ENCODE results near the gene SLC16A2.

SLC16A2 gene

DNA sequence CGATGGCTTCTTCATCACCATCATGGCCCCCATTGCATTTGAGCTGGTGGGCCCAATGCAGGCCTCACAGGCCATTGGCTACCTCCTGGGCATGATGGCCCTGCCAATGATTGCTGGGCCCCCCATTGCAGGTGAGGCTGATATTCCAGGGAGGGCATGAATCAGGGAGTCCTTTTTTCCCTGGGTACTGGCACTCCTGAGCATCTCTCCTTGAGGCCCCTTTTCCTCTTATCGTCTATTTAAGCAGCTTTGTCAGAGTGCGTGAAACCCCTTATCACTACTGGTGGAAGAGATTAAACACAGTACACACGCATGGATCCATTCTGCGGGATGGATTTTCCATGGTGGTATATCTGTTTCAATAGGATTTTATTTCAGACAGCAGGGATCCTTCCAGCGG, 108.0 kb downstream of the SLC16A2 start:
- H2BK12ac ChIP-seq (ENCODE audit: low read length in 2 of 2): no peak overlapping the region
- H3K27me3 ChIP-seq (ENCODE audit: control insufficient read depth in 1 of 2, insufficient read depth in 1 of 2, low read length in 2 of 2): peaks cover 0 to 21% of the 10 kb centered on the region in 2 experiments
- no peak overlapping the region for H4K91ac ChIP-seq (ENCODE audit: low read length)
- H2BK120ac ChIP-seq (ENCODE audit: low read depth, low read length): no peak overlapping the region
- no peak overlapping the region for H3K18ac ChIP-seq (ENCODE audit: low read depth in 1 of 2, low read length in 2 of 2)
- H3K4ac ChIP-seq (ENCODE audit: low read depth in 1 of 2, low read length in 2 of 2): no peak overlapping the region
- WGBS: 100% methylated on average over 2 of the region's 6 CpGs
- no peak for DNase-seq
- no peaks in the 10 kb centered on the region for H3K4me1 ChIP-seq (ENCODE audit: control insufficient read depth, insufficient read depth, low read depth, low read length)
- H3K4me3 ChIP-seq (ENCODE audit: insufficient read depth in 1 of 2, low read depth in 1 of 2, low read length in 2 of 2): no peak overlapping the region
- no peak overlapping the region for H3K27ac ChIP-seq (ENCODE audit: low read length, poor library complexity, severe bottlenecking)
- no peak overlapping the region for H4K8ac ChIP-seq (ENCODE audit: low read length)
- H3K4me2 ChIP-seq (ENCODE audit: low read length, poor library complexity, severe bottlenecking): no peak overlapping the region
- H2AK5ac ChIP-seq (ENCODE audit: low read length, severe bottlenecking): no peak overlapping the region
- H3K14ac ChIP-seq (ENCODE audit: low read length in 2 of 2): no peak overlapping the region
- no peaks in the 10 kb centered on the region for H3K9me3 ChIP-seq (ENCODE audit: control insufficient read depth, low read length)
- H2AFZ ChIP-seq (ENCODE audit: low read depth, low read length): no peak overlapping the region
- no peak overlapping the region for H2BK5ac ChIP-seq (ENCODE audit: low read depth, low read length, poor library complexity, severe bottlenecking)
- H2BK15ac ChIP-seq (ENCODE audit: low read depth, poor library complexity, severe bottlenecking): no peak overlapping the region
- no peaks in the 10 kb centered on the region for H3K79me1 ChIP-seq (replicated peaks; ENCODE audit: low read length, poor library complexity, severe bottlenecking)
- peaks cover 11 to 23% of the 10 kb centered on the region in 2 experiments for H3K36me3 ChIP-seq (ENCODE audit: control insufficient read depth in 1 of 2, insufficient read depth in 2 of 2, low read depth in 1 of 2, low read length in 2 of 2)
- H3K9ac ChIP-seq (ENCODE audit: low read length): no peak overlapping the region
- H3K23ac ChIP-seq (ENCODE audit: low read length in 2 of 2): no peak overlapping the region

DNA sequence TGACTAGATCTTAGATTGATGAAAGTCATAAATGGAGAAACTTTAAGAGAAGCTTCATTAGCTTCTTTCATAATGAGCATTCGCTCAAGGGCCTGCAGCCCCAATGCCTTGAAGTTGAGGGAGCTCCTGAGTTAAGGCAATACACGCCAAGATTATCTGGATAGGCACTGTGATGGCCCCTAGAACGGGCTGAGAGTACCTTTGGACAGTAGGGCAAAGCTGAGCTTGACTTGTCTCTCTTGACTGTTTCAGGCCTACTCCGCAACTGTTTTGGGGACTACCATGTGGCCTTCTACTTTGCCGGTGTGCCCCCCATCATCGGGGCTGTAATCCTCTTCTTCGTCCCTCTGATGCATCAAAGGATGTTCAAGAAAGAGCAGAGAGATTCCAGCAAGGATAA, 109.8 kb downstream of the SLC16A2 start:
- Histone ChIP-seq H3K36me3 (ENCODE audit: control insufficient read depth in 1 of 2, insufficient read depth in 2 of 2, low read depth in 1 of 2, low read length in 2 of 2) (peaks cover 8 to 23% of the 10 kb centered on the region in 2 experiments), H3K27ac (ENCODE audit: low read length, poor library complexity, severe bottlenecking) (no peak overlapping the region), H3K4me2 (ENCODE audit: low read length, poor library complexity, severe bottlenecking) (no peak overlapping the region), H2BK5ac (ENCODE audit: low read depth, low read length, poor library complexity, severe bottlenecking) (no peak overlapping the region), H2BK12ac (ENCODE audit: low read length in 2 of 2) (no peak overlapping the region), H4K91ac (ENCODE audit: low read length) (no peak overlapping the region), H3K4ac (ENCODE audit: low read depth in 1 of 2, low read length in 2 of 2) (no peak overlapping the region), H3K9me3 (ENCODE audit: control insufficient read depth, low read length) (no peaks in the 10 kb centered on the region), H4K8ac (ENCODE audit: low read length) (no peak overlapping the region), H3K14ac (ENCODE audit: low read length in 2 of 2) (no peak overlapping the region), H3K4me3 (ENCODE audit: insufficient read depth in 1 of 2, low read depth in 1 of 2, low read length in 2 of 2) (no peak overlapping the region), H3K23ac (ENCODE audit: low read length in 2 of 2) (no peak overlapping the region), H2BK120ac (ENCODE audit: low read depth, low read length) (no peak overlapping the region), H3K79me1 (replicated peaks; ENCODE audit: low read length, poor library complexity, severe bottlenecking) (no peaks in the 10 kb centered on the region), H3K18ac (ENCODE audit: low read depth in 1 of 2, low read length in 2 of 2) (no peak overlapping the region), H3K4me1 (ENCODE audit: control insufficient read depth, insufficient read depth, low read depth, low read length) (peaks cover 1% of the 10 kb centered on the region), H2AK5ac (ENCODE audit: low read length, severe bottlenecking) (no peak overlapping the region), H3K9ac (ENCODE audit: low read length) (no peak overlapping the region), H2BK15ac (ENCODE audit: low read depth, poor library complexity, severe bottlenecking) (no peak overlapping the region), H2AFZ (ENCODE audit: low read depth, low read length) (no peak overlapping the region), H3K27me3 (ENCODE audit: control insufficient read depth in 1 of 2, insufficient read depth in 1 of 2, low read length in 2 of 2) (peaks cover 0 to 18% of the 10 kb centered on the region in 2 experiments)
- 96% methylated on average over 7 of the region's 7 CpGs for WGBS
- no peak for DNase-seq

DNA sequence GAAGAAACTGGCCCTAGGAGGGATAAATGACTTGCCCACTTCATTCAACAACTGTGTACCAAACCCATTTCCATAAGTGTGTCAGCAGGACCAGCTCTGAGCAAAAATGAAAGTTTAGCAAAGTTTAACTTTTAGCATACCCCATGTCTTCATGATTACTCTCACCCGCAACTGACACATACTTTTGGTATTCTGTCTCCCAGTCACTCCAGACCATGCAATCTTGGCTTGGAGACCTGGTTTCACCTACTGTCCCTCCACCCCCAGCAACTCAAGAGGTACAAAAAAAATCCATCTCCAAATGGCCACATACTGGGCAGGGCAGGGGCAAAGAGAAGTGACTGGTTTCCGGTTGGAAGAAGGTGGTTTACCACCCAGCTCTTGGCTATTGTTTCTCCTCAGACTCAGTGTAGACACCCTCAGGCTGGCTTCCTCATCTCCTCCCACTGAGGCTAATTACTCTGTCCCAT, 113.3 kb downstream of the SLC16A2 start:
- Histone ChIP-seq H3K9ac (ENCODE audit: low read length) (no peak overlapping the region), H3K27me3 (ENCODE audit: control insufficient read depth in 1 of 2, insufficient read depth in 1 of 2, low read length in 2 of 2) (peaks cover 0 to 6% of the 10 kb centered on the region in 2 experiments), H3K18ac (ENCODE audit: low read depth in 1 of 2, low read length in 2 of 2) (no peak overlapping the region), H2BK12ac (ENCODE audit: low read length in 2 of 2) (no peak overlapping the region), H3K4me1 (ENCODE audit: control insufficient read depth, insufficient read depth, low read depth, low read length) (peaks cover 1% of the 10 kb centered on the region), H2AK5ac (ENCODE audit: low read length, severe bottlenecking) (no peak overlapping the region), H3K27ac (ENCODE audit: low read length, poor library complexity, severe bottlenecking) (peak overlapping the region; percentile 73), H3K4ac (ENCODE audit: low read depth in 1 of 2, low read length in 2 of 2) (no peak overlapping the region), H3K23ac (ENCODE audit: low read length in 2 of 2) (no peak overlapping the region), H3K4me3 (ENCODE audit: insufficient read depth in 1 of 2, low read depth in 1 of 2, low read length in 2 of 2) (no peak overlapping the region), H3K9me3 (ENCODE audit: control insufficient read depth, low read length) (no peaks in the 10 kb centered on the region), H2BK15ac (ENCODE audit: low read depth, poor library complexity, severe bottlenecking) (peak overlapping the region; percentile 28), H3K79me1 (replicated peaks; ENCODE audit: low read length, poor library complexity, severe bottlenecking) (no peaks in the 10 kb centered on the region), H2BK5ac (ENCODE audit: low read depth, low read length, poor library complexity, severe bottlenecking) (no peak overlapping the region), H4K91ac (ENCODE audit: low read length) (no peak overlapping the region), H3K36me3 (ENCODE audit: control insufficient read depth in 1 of 2, insufficient read depth in 2 of 2, low read depth in 1 of 2, low read length in 2 of 2) (peaks cover 5 to 15% of the 10 kb centered on the region in 2 experiments), H3K4me2 (ENCODE audit: low read length, poor library complexity, severe bottlenecking) (no peak overlapping the region), H2AFZ (ENCODE audit: low read depth, low read length) (no peak overlapping the region), H3K14ac (ENCODE audit: low read length in 2 of 2) (no peak overlapping the region), H4K8ac (ENCODE audit: low read length) (no peak overlapping the region), H2BK120ac (ENCODE audit: low read depth, low read length) (no peak overlapping the region)
- WGBS: 86% methylated on average over 2 of the region's 2 CpGs
- DNase-seq: peak; percentile 11

DNA sequence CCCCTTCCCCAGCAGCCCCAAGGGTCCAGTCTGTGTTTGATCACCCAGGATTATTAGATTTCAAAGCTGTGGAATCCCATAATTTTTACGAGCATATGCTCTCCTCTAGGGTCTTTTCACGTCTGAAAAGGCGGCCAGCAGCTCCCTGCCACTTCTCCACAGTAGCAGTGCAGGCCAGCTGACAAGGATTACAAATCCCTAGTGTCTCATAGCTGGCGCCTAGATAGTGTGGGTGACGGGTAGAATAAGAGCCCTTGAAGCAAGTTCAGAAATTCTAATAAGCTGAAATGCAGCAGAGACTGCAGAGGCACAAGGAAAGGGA, 113.8 kb downstream of the SLC16A2 start:
- H3K27ac ChIP-seq (ENCODE audit: low read length, poor library complexity, severe bottlenecking): peak overlapping the region; percentile 73

More for the DNA sequence above, 113.8 kb downstream of the SLC16A2 start:
- peak overlapping the region; percentile 28 for H2BK15ac ChIP-seq (ENCODE audit: low read depth, poor library complexity, severe bottlenecking)
- H3K9me3 ChIP-seq (ENCODE audit: control insufficient read depth, low read length): no peaks in the 10 kb centered on the region
- H3K4me2 ChIP-seq (ENCODE audit: low read length, poor library complexity, severe bottlenecking): no peak overlapping the region
- peaks cover 5 to 15% of the 10 kb centered on the region in 2 experiments for H3K36me3 ChIP-seq (ENCODE audit: control insufficient read depth in 1 of 2, insufficient read depth in 2 of 2, low read depth in 1 of 2, low read length in 2 of 2)
- no peak overlapping the region for H3K23ac ChIP-seq (ENCODE audit: low read length in 2 of 2)
- H4K91ac ChIP-seq (ENCODE audit: low read length): no peak overlapping the region
- H3K4ac ChIP-seq (ENCODE audit: low read depth in 1 of 2, low read length in 2 of 2): no peak overlapping the region
- H4K8ac ChIP-seq (ENCODE audit: low read length): no peak overlapping the region
- H2BK120ac ChIP-seq (ENCODE audit: low read depth, low read length): no peak overlapping the region
- no peak overlapping the region for H3K14ac ChIP-seq (ENCODE audit: low read length in 2 of 2)
- WGBS: 11% methylated on average over 3 of the region's 5 CpGs
- H3K9ac ChIP-seq (ENCODE audit: low read length): no peak overlapping the region
- no peak overlapping the region for H2AK5ac ChIP-seq (ENCODE audit: low read length, severe bottlenecking)
- no peak overlapping the region for H2BK5ac ChIP-seq (ENCODE audit: low read depth, low read length, poor library complexity, severe bottlenecking)
- H2BK12ac ChIP-seq (ENCODE audit: low read length in 2 of 2): no peak overlapping the region
- DNase-seq: no peak
- no peak overlapping the region for H3K18ac ChIP-seq (ENCODE audit: low read depth in 1 of 2, low read length in 2 of 2)
- H3K4me3 ChIP-seq (ENCODE audit: insufficient read depth in 1 of 2, low read depth in 1 of 2, low read length in 2 of 2): no peak overlapping the region
- H3K4me1 ChIP-seq (ENCODE audit: control insufficient read depth, insufficient read depth, low read depth, low read length): peaks cover 1% of the 10 kb centered on the region
- H3K27me3 ChIP-seq (ENCODE audit: control insufficient read depth in 1 of 2, insufficient read depth in 1 of 2, low read length in 2 of 2): peaks cover 0 to 8% of the 10 kb centered on the region in 2 experiments
- no peak overlapping the region for H2AFZ ChIP-seq (ENCODE audit: low read depth, low read length)
- no peaks in the 10 kb centered on the region for H3K79me1 ChIP-seq (replicated peaks; ENCODE audit: low read length, poor library complexity, severe bottlenecking)
